Endothelial cell of umbilical vein (primary cell): ENCODE measurements around the gene B4GALNT3. TPM values are rescaled to one million over a fixed set of nuclear protein-coding genes. Genes with fewer than 3 reads are reported as not detected.

ENCODE experiments used
- BruUV-seq: library from RNA; stranded (reverse); fragments of 400-500 nt; replicated peaks from 2 replicates; lab custom pipeline; 2021; lab: Mats Ljungman, UMichigan
- CTCF ChIA-PET: fragments of 300-600, 350-600 bp; sonication (Branson Sonifier 250); formaldehyde crosslinking; loops from one replicate; lab custom pipeline; 2021; ENCODE audit warnings: antibody characterized with exemption, inconsistent platforms; lab: Charles Lee
- POLR2A ChIA-PET: fragments of 300-600, 350-600 bp; sonication (Branson Sonifier 250); formaldehyde crosslinking; loops from one replicate; lab custom pipeline; 2021; ENCODE audit warnings: antibody characterized with exemption, inconsistent platforms; lab: Charles Lee
- DNase-seq: peaks from one replicate; pipeline ENCODE4 v3.0.0-alpha.2; 2011; ENCODE audit warnings: low read depth, low spot score
- FAIRE-seq: peaks from 2 replicates; lab custom pipeline; 2011; peaks lifted over from hg19 to GRCh38; lab: Jason Lieb, UNC
- H2AFZ ChIP-seq: 2 replicates; pipeline ENCODE4 v1.6.0; 2012; ENCODE audit warnings: low read depth, low read length, control low read depth, inconsistent platforms
- H3K27ac ChIP-seq: 2 replicates; pipeline ENCODE4 v1.5.1; 2011; ENCODE audit warnings: low read depth, mild to moderate bottlenecking, control low read depth, low read length, moderate library complexity; ENCODE audit not compliant: insufficient read depth
- H3K27me3 ChIP-seq, 2 experiments: 2 replicates each; pipeline versions ENCODE4 v1.6.0 to v1.6.1; 2011; ENCODE audit warnings: low read length in 2 of 2, mixed read lengths in 1 of 2; ENCODE audit not compliant: control insufficient read depth in 2 of 2, insufficient read depth in 2 of 2
- H3K36me3 ChIP-seq, 2 experiments: 2 replicates in 1 of 2; 3 replicates in 1 of 2; pipeline ENCODE4 v1.5.1; 2011; ENCODE audit warnings: low read length in 2 of 2, mild to moderate bottlenecking in 1 of 2, moderate library complexity in 1 of 2; ENCODE audit not compliant: control insufficient read depth in 2 of 2, insufficient read depth in 2 of 2; ENCODE audit errors: extremely low read depth in 1 of 2
- H3K4me1 ChIP-seq: 3 replicates; pipeline ENCODE4 v1.5.1; 2011; ENCODE audit warnings: mild to moderate bottlenecking, low read length; ENCODE audit not compliant: control insufficient read depth, insufficient read depth; ENCODE audit errors: extremely low read depth
- H3K4me2 ChIP-seq: 2 replicates; pipeline ENCODE4 v1.6.1; 2011; ENCODE audit warnings: low read length, control low read depth, mixed read lengths; ENCODE audit not compliant: insufficient read depth
- H3K4me3 ChIP-seq, 3 experiments: fragments of 200-600 bp in 1 of 3; sonication (generic), shearing (Covaris generic) in 1 of 3; replicated peaks in 1 of 3; 2 replicates each; pipeline ENCODE4 v1.5.1; 2011 to 2016; ENCODE audit warnings: control low read depth in 3 of 3, low read length in 3 of 3, mild to moderate bottlenecking in 2 of 3, inconsistent platforms in 1 of 3, low read depth in 1 of 3, moderate library complexity in 1 of 3; ENCODE audit not compliant: insufficient read depth in 1 of 3
- H3K79me2 ChIP-seq: 2 replicates; pipeline ENCODE4 v1.6.0; 2012; ENCODE audit warnings: low read length, inconsistent platforms; ENCODE audit not compliant: control insufficient read depth, insufficient read depth
- H3K9ac ChIP-seq: replicated peaks from 2 replicates; pipeline ENCODE3; 2011; ENCODE audit warnings: low read length, control low read depth; ENCODE audit not compliant: insufficient read depth; ENCODE audit errors: extremely low read depth
- H3K9me1 ChIP-seq: replicated peaks from 3 replicates; pipeline ENCODE4 v1.6.0; 2011; ENCODE audit warnings: mild to moderate bottlenecking, low read length; ENCODE audit not compliant: control insufficient read depth, insufficient read depth; ENCODE audit errors: extremely low read depth
- H3K9me3 ChIP-seq: replicated peaks from 2 replicates; pipeline ENCODE4 v1.5.1; 2012; ENCODE audit warnings: low read length, inconsistent platforms; ENCODE audit not compliant: control insufficient read depth, insufficient read depth
- H4K20me1 ChIP-seq: replicated peaks from 2 replicates; pipeline ENCODE3; 2011; ENCODE audit warnings: mild to moderate bottlenecking, low read length; ENCODE audit not compliant: control insufficient read depth, insufficient read depth; ENCODE audit errors: extremely low read depth
- EZH2 ChIP-seq: IDR thresholded peaks from 2 replicates; pipeline ENCODE4 v1.6.1; 2012; ENCODE audit warnings: borderline replicate concordance, low read depth, mild to moderate bottlenecking, moderate library complexity, low read length, inconsistent platforms; ENCODE audit not compliant: severe bottlenecking
- FOS ChIP-seq: IDR thresholded peaks from 2 replicates; pipeline ENCODE4 v1.6.1; 2011; ENCODE audit warnings: mild to moderate bottlenecking, low read length, moderate library complexity, borderline replicate concordance; ENCODE audit not compliant: insufficient read depth
- GATA2 ChIP-seq: IDR thresholded peaks from 2 replicates; pipeline ENCODE4 v1.7.0; 2011; ENCODE audit warnings: low read depth, mild to moderate bottlenecking, moderate library complexity, mixed read lengths, low read length; ENCODE audit not compliant: insufficient read length, insufficient read depth
- JUN ChIP-seq: IDR thresholded peaks from 2 replicates; pipeline ENCODE4 v1.6.1; 2011; ENCODE audit warnings: borderline replicate concordance, low read depth; ENCODE audit not compliant: insufficient read length, insufficient read depth
- MYC ChIP-seq: IDR thresholded peaks from one replicate; pipeline ENCODE4 v1.6.1; 2011; ENCODE audit warnings: mild to moderate bottlenecking, low read depth, low read length
- POLR2A ChIP-seq: IDR thresholded peaks from 2 replicates; pipeline ENCODE4 v1.6.1; 2012; ENCODE audit warnings: low read depth, mild to moderate bottlenecking, control low read depth, low read length
- POLR2AphosphoS5 ChIP-seq: IDR thresholded peaks from 2 replicates; pipeline ENCODE4 v1.6.1; 2012; ENCODE audit warnings: low read depth, mild to moderate bottlenecking, control low read depth, low read length, moderate library complexity; ENCODE audit not compliant: insufficient read depth
- dilution Hi-C: fragments of 300-500 bp; cut with MboI; formaldehyde crosslinking; loops from one replicate; pipeline ENCODE4 v1.15.0; 2019; ENCODE audit warnings: low sequenced_read_pairs; ENCODE audit not compliant: extremely low pct_ligation_motif_present
- intact Hi-C: fragments of 100-400 bp; cut with micrococcal nuclease; formaldehyde crosslinking; loops from one replicate; pipeline ENCODE4 v1.10.0; 2022
- polyA plus RNA-seq, 4 experiments: library from polyadenylated mRNA; depleted of rRNA in 3 of 4; stranded (reverse) in 3 of 4; unstranded in 1 of 4; fragments of >200 nt; gene quantifications; 2 replicates each; pipeline versions ENCODE4 v1.2.1 to v1.2.3, GENCODE V29; 2011 to 2012; ENCODE audit warnings: missing spikeins in 1 of 4
- total RNA-seq: library from RNA; stranded (reverse); gene quantifications from 2 replicates; pipeline ENCODE4 v1.2.3, GENCODE V29; 2021
- TF ChIP-seq, protein P1 (sequence below), 2 donors: IDR thresholded peaks; 1 replicate in 1 of 2; 2 replicates in 1 of 2; pipeline ENCODE4 v1.5.1; 2011; ENCODE audit warnings: low read length in 2 of 2, mild to moderate bottlenecking in 2 of 2, moderate library complexity in 2 of 2, control low read depth in 1 of 2, inconsistent platforms in 1 of 2, low read depth in 1 of 2; ENCODE audit not compliant: insufficient read depth in 1 of 2; ENCODE audit errors: extremely low read depth in 1 of 2
- TF ChIP-seq, protein P2 (sequence below): IDR thresholded peaks from 2 replicates; pipeline ENCODE4 v1.6.1; 2011; ENCODE audit not compliant: insufficient read depth, insufficient read length

Gene B4GALNT3
- total and polyA plus RNA-seq, 2 donors (not counting 3 experiments of a cell fraction or from before 2014, with no cell fraction given) = 0.07 TPM; not detected in 1

GRCh38 chr12:479161-479560, 19.4 kb downstream of the B4GALNT3 start:
- Histone ChIP-seq H3K4me3 (no peak overlapping the region), H3K9me1 (no peaks in the 10 kb centered on the region), H3K36me3 (no peaks in the 10 kb centered on the region), H3K4me2 (no peak overlapping the region), H2AFZ (no peak overlapping the region), H3K9me3 (no peaks in the 10 kb centered on the region), H3K4me1 (no peaks in the 10 kb centered on the region), H3K27me3 (peaks cover 36 to 43% of the 10 kb centered on the region in 2 experiments), H3K79me2 (no peaks in the 10 kb centered on the region), H4K20me1 (no peaks in the 10 kb centered on the region), H3K27ac (no peak overlapping the region), H3K9ac (no peak overlapping the region)
- intact Hi-C loops = no loop called here
- ChIA-PET POLR2A (no interaction called here), CTCF (interaction anchor here (0.6 to 1.3 kb wide), 3 partner anchors 15 to 59 kb away, joined by 3 to 4 read pairs (median 3); no protein-coding TSS in a partner anchor)
- FAIRE-seq = no peak
- TF ChIP-seq GATA2 = no peak
- no peak for TF ChIP-seq FOS
- TF ChIP-seq POLR2AphosphoS5 = no peak
- TF ChIP-seq JUN = no peak
- TF ChIP-seq MYC = no peak
- TF ChIP-seq EZH2 = no peak
- TF ChIP-seq, protein P1, sequence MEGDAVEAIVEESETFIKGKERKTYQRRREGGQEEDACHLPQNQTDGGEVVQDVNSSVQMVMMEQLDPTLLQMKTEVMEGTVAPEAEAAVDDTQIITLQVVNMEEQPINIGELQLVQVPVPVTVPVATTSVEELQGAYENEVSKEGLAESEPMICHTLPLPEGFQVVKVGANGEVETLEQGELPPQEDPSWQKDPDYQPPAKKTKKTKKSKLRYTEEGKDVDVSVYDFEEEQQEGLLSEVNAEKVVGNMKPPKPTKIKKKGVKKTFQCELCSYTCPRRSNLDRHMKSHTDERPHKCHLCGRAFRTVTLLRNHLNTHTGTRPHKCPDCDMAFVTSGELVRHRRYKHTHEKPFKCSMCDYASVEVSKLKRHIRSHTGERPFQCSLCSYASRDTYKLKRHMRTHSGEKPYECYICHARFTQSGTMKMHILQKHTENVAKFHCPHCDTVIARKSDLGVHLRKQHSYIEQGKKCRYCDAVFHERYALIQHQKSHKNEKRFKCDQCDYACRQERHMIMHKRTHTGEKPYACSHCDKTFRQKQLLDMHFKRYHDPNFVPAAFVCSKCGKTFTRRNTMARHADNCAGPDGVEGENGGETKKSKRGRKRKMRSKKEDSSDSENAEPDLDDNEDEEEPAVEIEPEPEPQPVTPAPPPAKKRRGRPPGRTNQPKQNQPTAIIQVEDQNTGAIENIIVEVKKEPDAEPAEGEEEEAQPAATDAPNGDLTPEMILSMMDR (IDR thresholded peaks at IDR 0.05; ENCODE audit: extremely low read depth in 1 of 2, insufficient read depth in 1 of 2, low read depth in 1 of 2, low read length in 2 of 2) = no peak
- TF ChIP-seq POLR2A = no peak
- TF ChIP-seq, protein P2, sequence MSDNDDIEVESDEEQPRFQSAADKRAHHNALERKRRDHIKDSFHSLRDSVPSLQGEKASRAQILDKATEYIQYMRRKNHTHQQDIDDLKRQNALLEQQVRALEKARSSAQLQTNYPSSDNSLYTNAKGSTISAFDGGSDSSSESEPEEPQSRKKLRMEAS = no peak
- DNase-seq = no peak
- no TSS peak for BruUV-seq
- dilution Hi-C loops = no loop called here
